ENCODE measurements around the gene PLAAT1.

- TF ChIP-seq REST (IDR thresholded peaks at IDR 0.05; ENCODE audit: low read depth) (no peak), CEBPB (IDR thresholded peaks at IDR 0.05) (no peak), FOXM1 (IDR thresholded peaks at IDR 0.05; ENCODE audit: borderline replicate concordance, low read depth) (no peak), MAX (IDR thresholded peaks at IDR 0.05) (no peak), EGR1 (IDR thresholded peaks at IDR 0.05) (no peak), YY1 (IDR thresholded peaks at IDR 0.05; ENCODE audit: low read depth) (no peak)
These were observed 73.1 kb downstream of the PLAAT1 start for GRCh38 chr3:193314161-193314560.
